ENCODE results near the gene DGLUCY. TPM values are rescaled to one million over a fixed set of nuclear protein-coding genes. Genes with fewer than 3 reads are reported as not detected.

The DGLUCY gene
- total and polyA plus RNA-seq, 4 donors = 17.9 to 58.1 (median 24.9) TPM

DNA sequence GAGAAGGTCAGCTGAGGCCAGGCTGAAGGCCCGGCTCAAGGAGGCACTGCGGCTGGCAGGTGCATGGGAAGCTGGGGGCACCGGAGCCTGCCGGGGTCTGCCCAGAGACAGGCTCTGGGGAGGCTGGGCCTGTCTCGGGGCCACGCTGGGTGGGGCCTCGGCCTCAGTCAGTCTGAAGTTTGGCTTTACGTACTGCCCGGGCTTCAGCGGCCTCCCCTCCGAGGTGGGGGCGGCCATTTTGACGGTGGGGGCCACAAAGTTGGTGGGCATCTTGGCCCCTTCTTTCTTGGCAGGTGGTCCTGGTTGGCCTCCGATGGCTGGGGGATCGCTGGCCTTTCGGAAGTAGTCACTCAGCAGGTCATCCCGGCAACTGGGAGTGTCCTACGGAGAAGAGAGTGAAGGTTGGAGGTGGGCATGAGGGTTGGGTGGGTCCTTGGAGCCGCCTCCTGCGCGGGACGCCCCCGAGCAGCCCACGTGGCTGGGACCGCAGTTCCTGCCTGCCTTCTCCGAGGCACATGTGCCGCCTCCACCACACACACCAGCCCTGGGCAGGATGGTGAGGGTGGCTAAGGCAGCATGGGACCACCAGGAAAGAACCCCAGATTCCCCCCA lies 159.5 kb downstream of the DGLUCY start:
- peaks cover 0 to 13% (median 6%) of the 10 kb centered on the region in 4 donors for H3K36me3 ChIP-seq (ENCODE audit: control insufficient read depth in 4 of 4, insufficient read depth in 3 of 4, low read depth in 1 of 4, low read length in 3 of 4)
- H3K27me3 ChIP-seq (ENCODE audit: control insufficient read depth in 4 of 4, insufficient read depth in 4 of 4, low read length in 3 of 4) = no peaks in the 10 kb centered on the region
- 96% methylated on average over 27 of the region's 27 CpGs for WGBS
- TF ChIP-seq, protein P1, sequence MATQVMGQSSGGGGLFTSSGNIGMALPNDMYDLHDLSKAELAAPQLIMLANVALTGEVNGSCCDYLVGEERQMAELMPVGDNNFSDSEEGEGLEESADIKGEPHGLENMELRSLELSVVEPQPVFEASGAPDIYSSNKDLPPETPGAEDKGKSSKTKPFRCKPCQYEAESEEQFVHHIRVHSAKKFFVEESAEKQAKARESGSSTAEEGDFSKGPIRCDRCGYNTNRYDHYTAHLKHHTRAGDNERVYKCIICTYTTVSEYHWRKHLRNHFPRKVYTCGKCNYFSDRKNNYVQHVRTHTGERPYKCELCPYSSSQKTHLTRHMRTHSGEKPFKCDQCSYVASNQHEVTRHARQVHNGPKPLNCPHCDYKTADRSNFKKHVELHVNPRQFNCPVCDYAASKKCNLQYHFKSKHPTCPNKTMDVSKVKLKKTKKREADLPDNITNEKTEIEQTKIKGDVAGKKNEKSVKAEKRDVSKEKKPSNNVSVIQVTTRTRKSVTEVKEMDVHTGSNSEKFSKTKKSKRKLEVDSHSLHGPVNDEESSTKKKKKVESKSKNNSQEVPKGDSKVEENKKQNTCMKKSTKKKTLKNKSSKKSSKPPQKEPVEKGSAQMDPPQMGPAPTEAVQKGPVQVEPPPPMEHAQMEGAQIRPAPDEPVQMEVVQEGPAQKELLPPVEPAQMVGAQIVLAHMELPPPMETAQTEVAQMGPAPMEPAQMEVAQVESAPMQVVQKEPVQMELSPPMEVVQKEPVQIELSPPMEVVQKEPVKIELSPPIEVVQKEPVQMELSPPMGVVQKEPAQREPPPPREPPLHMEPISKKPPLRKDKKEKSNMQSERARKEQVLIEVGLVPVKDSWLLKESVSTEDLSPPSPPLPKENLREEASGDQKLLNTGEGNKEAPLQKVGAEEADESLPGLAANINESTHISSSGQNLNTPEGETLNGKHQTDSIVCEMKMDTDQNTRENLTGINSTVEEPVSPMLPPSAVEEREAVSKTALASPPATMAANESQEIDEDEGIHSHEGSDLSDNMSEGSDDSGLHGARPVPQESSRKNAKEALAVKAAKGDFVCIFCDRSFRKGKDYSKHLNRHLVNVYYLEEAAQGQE (IDR thresholded peaks at IDR 0.05) = no peak
- TF ChIP-seq, protein P2, sequence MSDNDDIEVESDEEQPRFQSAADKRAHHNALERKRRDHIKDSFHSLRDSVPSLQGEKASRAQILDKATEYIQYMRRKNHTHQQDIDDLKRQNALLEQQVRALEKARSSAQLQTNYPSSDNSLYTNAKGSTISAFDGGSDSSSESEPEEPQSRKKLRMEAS (IDR thresholded peaks at IDR 0.05) = no peak
- TF ChIP-seq NR2F2 (IDR thresholded peaks at IDR 0.05) (no peak), GABPA (IDR thresholded peaks at IDR 0.05 in 1 of 2, conservative IDR thresholded peaks at IDR 0.05 in 1 of 2) (no peak), HNF4G (IDR thresholded peaks at IDR 0.05) (no peak), TAF1 (conservative IDR thresholded peaks at IDR 0.05) (no peak), FOXA1 (IDR thresholded peaks at IDR 0.05) (no peak), RXRA (IDR thresholded peaks at IDR 0.05) (no peak), EGR1 (IDR thresholded peaks at IDR 0.05; ENCODE audit: low read depth in 2 of 2) (no peak), HNF4A (conservative IDR thresholded peaks at IDR 0.05) (no peak), SP1 (IDR thresholded peaks at IDR 0.05) (no peak), FOXA2 (IDR thresholded peaks at IDR 0.05) (no peak)
- TF ChIP-seq, protein P3, sequence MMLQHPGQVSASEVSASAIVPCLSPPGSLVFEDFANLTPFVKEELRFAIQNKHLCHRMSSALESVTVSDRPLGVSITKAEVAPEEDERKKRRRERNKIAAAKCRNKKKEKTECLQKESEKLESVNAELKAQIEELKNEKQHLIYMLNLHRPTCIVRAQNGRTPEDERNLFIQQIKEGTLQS (IDR thresholded peaks at IDR 0.05) = no peak
- TF ChIP-seq, protein P4, sequence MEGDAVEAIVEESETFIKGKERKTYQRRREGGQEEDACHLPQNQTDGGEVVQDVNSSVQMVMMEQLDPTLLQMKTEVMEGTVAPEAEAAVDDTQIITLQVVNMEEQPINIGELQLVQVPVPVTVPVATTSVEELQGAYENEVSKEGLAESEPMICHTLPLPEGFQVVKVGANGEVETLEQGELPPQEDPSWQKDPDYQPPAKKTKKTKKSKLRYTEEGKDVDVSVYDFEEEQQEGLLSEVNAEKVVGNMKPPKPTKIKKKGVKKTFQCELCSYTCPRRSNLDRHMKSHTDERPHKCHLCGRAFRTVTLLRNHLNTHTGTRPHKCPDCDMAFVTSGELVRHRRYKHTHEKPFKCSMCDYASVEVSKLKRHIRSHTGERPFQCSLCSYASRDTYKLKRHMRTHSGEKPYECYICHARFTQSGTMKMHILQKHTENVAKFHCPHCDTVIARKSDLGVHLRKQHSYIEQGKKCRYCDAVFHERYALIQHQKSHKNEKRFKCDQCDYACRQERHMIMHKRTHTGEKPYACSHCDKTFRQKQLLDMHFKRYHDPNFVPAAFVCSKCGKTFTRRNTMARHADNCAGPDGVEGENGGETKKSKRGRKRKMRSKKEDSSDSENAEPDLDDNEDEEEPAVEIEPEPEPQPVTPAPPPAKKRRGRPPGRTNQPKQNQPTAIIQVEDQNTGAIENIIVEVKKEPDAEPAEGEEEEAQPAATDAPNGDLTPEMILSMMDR (IDR thresholded peaks at IDR 0.05; ENCODE audit: low read depth, low read length, missing input control) = no peak
- H3K27ac ChIP-seq (ENCODE audit: low read depth in 1 of 2, low read length in 2 of 2) = no peak overlapping the region
- no peak for DNase-seq (ENCODE audit: low spot score)
- no peak overlapping the region for H3K4me3 ChIP-seq (ENCODE audit: low read depth in 1 of 3, low read length in 3 of 3)
- peaks cover 0 to 3% (median 2%) of the 10 kb centered on the region in 4 donors for H3K4me1 ChIP-seq (ENCODE audit: control insufficient read depth in 4 of 4, insufficient read depth in 4 of 4, low read length in 3 of 4)
- no peak overlapping the region for H3K9ac ChIP-seq (ENCODE audit: low read depth in 1 of 2, low read length in 2 of 2)
- no peaks in the 10 kb centered on the region for H3K9me3 ChIP-seq (ENCODE audit: control insufficient read depth in 4 of 4, low read length in 3 of 4)

DNA sequence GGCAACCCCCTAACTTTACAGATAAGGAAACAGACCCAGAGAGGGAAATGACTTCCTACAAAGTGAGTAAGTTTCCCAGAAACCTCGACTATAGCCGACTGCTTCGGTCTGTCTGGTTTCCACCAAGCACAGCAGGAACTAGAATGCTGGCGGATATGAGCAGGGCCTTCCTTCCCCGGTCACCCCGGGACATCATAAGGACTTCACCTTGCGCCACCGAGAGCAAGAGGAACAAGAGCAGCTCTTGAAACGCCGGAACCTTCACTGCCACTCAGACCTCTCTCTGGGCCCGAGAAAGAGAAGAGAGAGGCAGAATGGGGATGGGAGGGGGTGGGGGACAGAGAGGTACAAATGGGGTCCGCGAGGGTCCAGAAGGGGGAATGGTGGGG lies 160.0 kb downstream of the DGLUCY start:
- 89% methylated on average over 13 of the region's 13 CpGs for WGBS
- H3K27ac ChIP-seq (ENCODE audit: low read depth in 1 of 2, low read length in 2 of 2) = no peak overlapping the region

More for the DNA sequence above, 160.0 kb downstream of the DGLUCY start:
- Histone ChIP-seq H3K9ac (ENCODE audit: low read depth in 1 of 2, low read length in 2 of 2) (no peak overlapping the region), H3K4me1 (ENCODE audit: control insufficient read depth in 4 of 4, insufficient read depth in 4 of 4, low read length in 3 of 4) (peaks cover 0 to 3% (median 2%) of the 10 kb centered on the region in 4 donors), H3K9me3 (ENCODE audit: control insufficient read depth in 4 of 4, low read length in 3 of 4) (no peaks in the 10 kb centered on the region), H3K36me3 (ENCODE audit: control insufficient read depth in 4 of 4, insufficient read depth in 3 of 4, low read depth in 1 of 4, low read length in 3 of 4) (peaks cover 0 to 15% (median 6%) of the 10 kb centered on the region in 4 donors), H3K4me3 (ENCODE audit: low read depth in 1 of 3, low read length in 3 of 3) (no peak overlapping the region), H3K27me3 (ENCODE audit: control insufficient read depth in 4 of 4, insufficient read depth in 4 of 4, low read length in 3 of 4) (no peaks in the 10 kb centered on the region)
- DNase-seq (ENCODE audit: low spot score) = no peak
- TF ChIP-seq NR2F2 (IDR thresholded peaks at IDR 0.05) (no peak), HNF4G (IDR thresholded peaks at IDR 0.05) (no peak), GABPA (IDR thresholded peaks at IDR 0.05 in 1 of 2, conservative IDR thresholded peaks at IDR 0.05 in 1 of 2) (no peak), JUND (IDR thresholded peaks at IDR 0.05) (no peak), HNF4A (conservative IDR thresholded peaks at IDR 0.05) (no peak), SP1 (IDR thresholded peaks at IDR 0.05) (no peak)
- TF ChIP-seq, protein P1 (IDR thresholded peaks at IDR 0.05) = no peak

All from liver (tissue), 9 donors.